Ovary (tissue), 3 donors: Measurements from ENCODE around the gene DUSP6.

ENCODE experiments used
- POLR2A ChIP-seq: fragments of 450-650 bp; IDR thresholded peaks from one replicate; pipeline ENCODE4 v1.6.1; 2017; ENCODE audit warnings: antibody characterized with exemption, mild to moderate bottlenecking, moderate library complexity
- TF ChIP-seq, protein P1 (sequence below), 3 donors: fragments of 450-650 bp in 2 of 3; fragments of 200-600 bp in 1 of 3; IDR thresholded peaks; one replicate each; pipeline versions ENCODE4 v1.5.1 to v1.8.0; 2016 to 2022; ENCODE audit warnings: antibody characterized with exemption in 3 of 3, mild to moderate bottlenecking in 1 of 3
- donor health status: DM: no; HTN: no; CAD: no.

DNA sequence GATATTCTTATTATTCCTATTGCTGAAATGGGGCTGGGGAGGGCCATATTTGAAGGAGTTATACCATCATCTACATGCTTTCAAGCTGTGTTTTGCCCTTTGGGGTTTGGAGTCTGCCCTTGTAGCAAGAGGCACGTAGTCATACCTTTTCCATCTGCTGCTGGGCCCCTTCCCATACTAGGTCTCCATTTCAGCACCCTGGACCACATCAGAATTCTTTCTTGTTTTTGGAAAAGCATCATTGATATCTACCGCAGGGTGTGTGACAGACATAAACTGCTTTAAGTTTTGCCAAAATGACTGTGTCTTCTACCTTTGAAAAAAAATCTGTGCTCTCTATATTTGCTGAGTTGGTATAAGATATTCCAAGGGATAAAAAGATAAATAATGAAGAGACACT, 12.3 kb upstream of the DUSP6 start:
- TF ChIP-seq, protein P1, sequence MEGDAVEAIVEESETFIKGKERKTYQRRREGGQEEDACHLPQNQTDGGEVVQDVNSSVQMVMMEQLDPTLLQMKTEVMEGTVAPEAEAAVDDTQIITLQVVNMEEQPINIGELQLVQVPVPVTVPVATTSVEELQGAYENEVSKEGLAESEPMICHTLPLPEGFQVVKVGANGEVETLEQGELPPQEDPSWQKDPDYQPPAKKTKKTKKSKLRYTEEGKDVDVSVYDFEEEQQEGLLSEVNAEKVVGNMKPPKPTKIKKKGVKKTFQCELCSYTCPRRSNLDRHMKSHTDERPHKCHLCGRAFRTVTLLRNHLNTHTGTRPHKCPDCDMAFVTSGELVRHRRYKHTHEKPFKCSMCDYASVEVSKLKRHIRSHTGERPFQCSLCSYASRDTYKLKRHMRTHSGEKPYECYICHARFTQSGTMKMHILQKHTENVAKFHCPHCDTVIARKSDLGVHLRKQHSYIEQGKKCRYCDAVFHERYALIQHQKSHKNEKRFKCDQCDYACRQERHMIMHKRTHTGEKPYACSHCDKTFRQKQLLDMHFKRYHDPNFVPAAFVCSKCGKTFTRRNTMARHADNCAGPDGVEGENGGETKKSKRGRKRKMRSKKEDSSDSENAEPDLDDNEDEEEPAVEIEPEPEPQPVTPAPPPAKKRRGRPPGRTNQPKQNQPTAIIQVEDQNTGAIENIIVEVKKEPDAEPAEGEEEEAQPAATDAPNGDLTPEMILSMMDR (IDR thresholded peaks at IDR 0.05) = no peak
- TF ChIP-seq POLR2A = no peak
